OCI-LY1 (cell line): ENCODE data around the gene CYTH3.

Experiments
- H2AFZ ChIP-seq: fragments of 200-600 bp; sonication (generic), shearing (Covaris generic); 2 replicates; pipeline ENCODE4 v1.6.0; 2014; ENCODE audit warnings: antibody characterized with exemption, mild to moderate bottlenecking, low read length
- H3F3A ChIP-seq: fragments of 200-600 bp; sonication (generic), shearing (Covaris generic); 2 replicates; pipeline ENCODE4 v1.6.0; 2014; ENCODE audit warnings: mild to moderate bottlenecking, antibody characterized with exemption, low read length, moderate library complexity; ENCODE audit not compliant: insufficient read depth
- H3K27ac ChIP-seq: fragments of 200-600 bp; sonication (generic); 2 replicates; pipeline ENCODE4 v1.5.1; 2014; ENCODE audit warnings: low read length, mixed run types, mild to moderate bottlenecking, low read depth; ENCODE audit not compliant: poor library complexity, severe bottlenecking
- H3K27me3 ChIP-seq: fragments of 200-600 bp; sonication (generic); 2 replicates; pipeline ENCODE4 v1.6.0; 2014; ENCODE audit warnings: antibody characterized with exemption, mild to moderate bottlenecking, low read length, moderate library complexity; ENCODE audit not compliant: insufficient read depth
- H3K36me3 ChIP-seq: fragments of 200-600 bp; sonication (generic); 2 replicates; pipeline ENCODE4 v1.6.1; 2014; ENCODE audit warnings: mild to moderate bottlenecking, antibody characterized with exemption, low read length, moderate library complexity, mixed read lengths; ENCODE audit not compliant: insufficient read depth
- H3K4me1 ChIP-seq: fragments of 200-600 bp; sonication (generic); 2 replicates; pipeline ENCODE4 v1.5.1; 2014; ENCODE audit warnings: mild to moderate bottlenecking, low read length, moderate library complexity; ENCODE audit not compliant: insufficient read depth, severe bottlenecking
- H3K4me2 ChIP-seq: fragments of 200-600 bp; sonication (generic), shearing (Covaris generic); 2 replicates; pipeline ENCODE4 v1.6.1; 2014; ENCODE audit warnings: low read length
- H3K4me3 ChIP-seq: fragments of 200-600 bp; sonication (generic); 2 replicates; pipeline ENCODE4 v1.5.1; 2014; ENCODE audit warnings: low read length, low read depth, mild to moderate bottlenecking, mixed read lengths; ENCODE audit not compliant: poor library complexity, severe bottlenecking
- H3K79me2 ChIP-seq: fragments of 200-600 bp; shearing (Covaris generic); 2 replicates; pipeline ENCODE4 v1.6.1; 2016; ENCODE audit warnings: mixed run types, low read length, mixed read lengths; ENCODE audit not compliant: insufficient read depth
- H3K9ac ChIP-seq: fragments of 200-600 bp; sonication (generic), shearing (Covaris generic); 2 replicates; pipeline ENCODE4 v1.6.1; 2014; ENCODE audit warnings: mild to moderate bottlenecking, low read length, mixed read lengths
- H3K9me2 ChIP-seq: fragments of 200-600 bp; sonication (generic), shearing (Covaris generic); 2 replicates; pipeline ENCODE4 v1.6.1; 2014; ENCODE audit warnings: low read depth, mild to moderate bottlenecking, low read length, mixed read lengths
- H3K9me3 ChIP-seq: fragments of 200-600 bp; shearing (Covaris generic); 2 replicates; pipeline ENCODE4 v1.6.1; 2014; ENCODE audit warnings: low read length, mixed read lengths
- H4K20me1 ChIP-seq: fragments of 200-600 bp; sonication (generic), shearing (Covaris generic); 2 replicates; pipeline ENCODE4 v1.6.0; 2016; ENCODE audit warnings: mild to moderate bottlenecking, low read length; ENCODE audit not compliant: insufficient read depth
- EZH2 ChIP-seq: fragments of 200-600 bp; sonication (generic), shearing (Covaris generic); IDR thresholded peaks from 2 replicates; pipeline ENCODE4 v1.8.0; 2017; ENCODE audit warnings: borderline replicate concordance, mixed run types, mild to moderate bottlenecking, antibody characterized with exemption, low read length, moderate library complexity, mixed read lengths
- TF ChIP-seq, protein P1 (sequence below): fragments of 200-600 bp; sonication (generic), shearing (Covaris generic); IDR thresholded peaks from 2 replicates; pipeline ENCODE4 v1.5.1; 2017; ENCODE audit warnings: mild to moderate bottlenecking, antibody characterized with exemption, low read length, moderate library complexity, mixed read lengths

Gene CYTH3

GRCh38 chr7:6268023-6268900, 4.2 kb downstream of the CYTH3 start:
- Histone ChIP-seq H3K79me2 (no peaks in the 10 kb centered on the region), H3K4me1 (peaks cover 19% of the 10 kb centered on the region), H3K27me3 (peaks cover 9% of the 10 kb centered on the region; the same call in 1 of the 2 replicates), H3K4me2 (no peak overlapping the region), H3K9ac (no peak overlapping the region), H3K9me3 (no peaks in the 10 kb centered on the region), H3F3A (no peaks in the 10 kb centered on the region; the same call in 1 of the 2 replicates), H3K36me3 (no peaks in the 10 kb centered on the region), H3K4me3 (no peak overlapping the region), H4K20me1 (no peaks in the 10 kb centered on the region), H3K9me2 (no peaks in the 10 kb centered on the region), H3K27ac (no peak overlapping the region), H2AFZ (no peak overlapping the region)
- TF ChIP-seq, protein P1, sequence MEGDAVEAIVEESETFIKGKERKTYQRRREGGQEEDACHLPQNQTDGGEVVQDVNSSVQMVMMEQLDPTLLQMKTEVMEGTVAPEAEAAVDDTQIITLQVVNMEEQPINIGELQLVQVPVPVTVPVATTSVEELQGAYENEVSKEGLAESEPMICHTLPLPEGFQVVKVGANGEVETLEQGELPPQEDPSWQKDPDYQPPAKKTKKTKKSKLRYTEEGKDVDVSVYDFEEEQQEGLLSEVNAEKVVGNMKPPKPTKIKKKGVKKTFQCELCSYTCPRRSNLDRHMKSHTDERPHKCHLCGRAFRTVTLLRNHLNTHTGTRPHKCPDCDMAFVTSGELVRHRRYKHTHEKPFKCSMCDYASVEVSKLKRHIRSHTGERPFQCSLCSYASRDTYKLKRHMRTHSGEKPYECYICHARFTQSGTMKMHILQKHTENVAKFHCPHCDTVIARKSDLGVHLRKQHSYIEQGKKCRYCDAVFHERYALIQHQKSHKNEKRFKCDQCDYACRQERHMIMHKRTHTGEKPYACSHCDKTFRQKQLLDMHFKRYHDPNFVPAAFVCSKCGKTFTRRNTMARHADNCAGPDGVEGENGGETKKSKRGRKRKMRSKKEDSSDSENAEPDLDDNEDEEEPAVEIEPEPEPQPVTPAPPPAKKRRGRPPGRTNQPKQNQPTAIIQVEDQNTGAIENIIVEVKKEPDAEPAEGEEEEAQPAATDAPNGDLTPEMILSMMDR = no peak
- no peak for TF ChIP-seq EZH2

GRCh38 chr7:6266699-6267098, 5.7 kb downstream of the CYTH3 start:
- Histone ChIP-seq H4K20me1 (no peaks in the 10 kb centered on the region), H3K4me1 (peaks cover 11% of the 10 kb centered on the region), H3K27me3 (peaks cover 6% of the 10 kb centered on the region; the same call in 1 of the 2 replicates), H3K4me2 (no peak overlapping the region), H3K4me3 (no peak overlapping the region), H3K79me2 (no peaks in the 10 kb centered on the region), H3F3A (no peaks in the 10 kb centered on the region; the same call in 1 of the 2 replicates), H3K9me3 (no peaks in the 10 kb centered on the region), H3K36me3 (no peaks in the 10 kb centered on the region), H3K9me2 (no peaks in the 10 kb centered on the region), H2AFZ (no peak overlapping the region), H3K9ac (no peak overlapping the region), H3K27ac (no peak overlapping the region)
- TF ChIP-seq, protein P1 = no peak
- no peak for TF ChIP-seq EZH2

- no peaks in the 10 kb centered on the region for H3K9me3 ChIP-seq
- H3K4me3 ChIP-seq = no peak overlapping the region
- no peaks in the 10 kb centered on the region for H3F3A ChIP-seq
- no peaks in the 10 kb centered on the region for H3K9me2 ChIP-seq
- no peak overlapping the region for H3K27ac ChIP-seq
- H3K9ac ChIP-seq = no peak overlapping the region
- no peaks in the 10 kb centered on the region for H3K79me2 ChIP-seq
- H3K36me3 ChIP-seq = no peaks in the 10 kb centered on the region
- no peaks in the 10 kb centered on the region for H4K20me1 ChIP-seq
- H3K4me1 ChIP-seq = peaks cover 6% of the 10 kb centered on the region
- no peaks in the 10 kb centered on the region; the same call in 1 of the 2 replicates for H3K27me3 ChIP-seq
- H2AFZ ChIP-seq = no peak overlapping the region
- TF ChIP-seq EZH2 = no peak
- TF ChIP-seq, protein P1 = no peak
- H3K4me2 ChIP-seq = no peak overlapping the region
Observed at GRCh38 chr7:6262221-6262620, 10.2 kb downstream of the CYTH3 start.
